Duodenal mucosa (tissue), 2 donors: ENCODE measurements around the gene ALK.

Source experiments
- H3K27ac ChIP-seq: one replicate; pipeline ENCODE4 v1.7.0; 2013; ENCODE audit warnings: low read depth, low read length
- H3K27me3 ChIP-seq, 2 donors: one replicate each; pipeline ENCODE4 v1.7.0; 2013; ENCODE audit warnings: low read length in 2 of 2, control low read depth in 1 of 2; ENCODE audit not compliant: insufficient read depth in 2 of 2, control insufficient read depth in 1 of 2
- H3K36me3 ChIP-seq, 2 donors: one replicate each; pipeline ENCODE4 v1.7.0; 2013; ENCODE audit warnings: low read length in 2 of 2, control low read depth in 1 of 2; ENCODE audit not compliant: insufficient read depth in 2 of 2, control insufficient read depth in 1 of 2
- H3K4me1 ChIP-seq, 2 donors: one replicate each; pipeline ENCODE4 v1.7.0; 2013; ENCODE audit warnings: low read length in 2 of 2, control low read depth in 1 of 2; ENCODE audit not compliant: insufficient read depth in 2 of 2, control insufficient read depth in 1 of 2
- H3K4me3 ChIP-seq, 2 donors: one replicate each; pipeline ENCODE4 v1.7.0; 2013; ENCODE audit warnings: low read length in 2 of 2, low read depth in 1 of 2
- H3K9ac ChIP-seq, 2 donors: one replicate each; pipeline ENCODE4 v1.7.0; 2013; ENCODE audit warnings: low read length in 2 of 2, low read depth in 1 of 2
- H3K9me3 ChIP-seq, 2 donors: one replicate each; pipeline ENCODE4 v1.7.0; 2013; ENCODE audit warnings: low read length in 2 of 2, control low read depth in 1 of 2; ENCODE audit not compliant: control insufficient read depth in 1 of 2

Gene ALK

DNA sequence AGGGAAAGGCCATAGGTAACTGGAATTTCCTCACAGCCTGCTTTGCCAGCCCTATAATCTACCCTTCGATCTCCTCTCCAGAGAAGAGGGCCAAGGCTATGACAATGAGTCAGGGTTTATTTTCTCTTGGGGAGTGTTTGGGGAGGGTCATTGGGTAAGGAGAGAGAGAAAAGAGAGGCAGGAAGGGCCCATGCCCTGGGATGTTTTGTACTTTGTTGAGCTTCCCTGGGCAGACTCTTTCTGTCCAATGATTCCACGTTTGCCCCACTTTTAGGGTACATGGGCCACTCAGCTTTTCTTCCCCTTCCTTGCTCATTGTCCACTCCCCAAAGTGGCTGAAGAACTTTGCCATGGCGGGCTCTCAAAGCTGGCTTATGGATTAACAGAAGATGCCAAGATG is 224.2 kb downstream of the ALK start:
- H3K9me3 ChIP-seq: no peaks in the 10 kb centered on the region
- H3K36me3 ChIP-seq: no peaks in the 10 kb centered on the region
- no peaks in the 10 kb centered on the region for H3K4me1 ChIP-seq
- H3K27me3 ChIP-seq: no peaks in the 10 kb centered on the region
- no peak overlapping the region for H3K9ac ChIP-seq
- H3K4me3 ChIP-seq: no peak overlapping the region
- H3K27ac ChIP-seq: no peak overlapping the region

DNA sequence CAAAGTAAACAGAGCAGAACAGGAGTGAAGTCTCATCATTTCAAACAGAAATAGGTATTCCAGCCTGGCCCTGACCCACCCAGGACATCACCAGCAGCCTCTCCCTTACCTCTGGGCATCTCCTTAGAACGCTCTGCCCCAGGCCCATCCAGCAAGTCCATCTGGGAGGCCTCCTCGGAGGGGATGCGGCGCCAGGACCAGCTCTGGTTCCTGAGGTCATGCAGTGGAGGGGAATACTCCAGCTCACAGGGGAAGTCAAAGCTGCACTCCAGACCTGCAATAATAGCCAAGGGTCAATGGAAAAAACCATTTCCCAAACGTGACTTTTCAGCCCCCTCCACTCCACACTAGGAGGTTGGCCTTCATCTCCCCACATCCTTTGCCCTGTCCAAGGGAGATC is 226.6 kb downstream of the ALK start:
- no peaks in the 10 kb centered on the region for H3K9me3 ChIP-seq
- H3K4me1 ChIP-seq: no peaks in the 10 kb centered on the region
- no peak overlapping the region for H3K27ac ChIP-seq
- H3K4me3 ChIP-seq: no peak overlapping the region
- H3K27me3 ChIP-seq: no peaks in the 10 kb centered on the region
- no peak overlapping the region for H3K9ac ChIP-seq
- H3K36me3 ChIP-seq: no peaks in the 10 kb centered on the region

DNA sequence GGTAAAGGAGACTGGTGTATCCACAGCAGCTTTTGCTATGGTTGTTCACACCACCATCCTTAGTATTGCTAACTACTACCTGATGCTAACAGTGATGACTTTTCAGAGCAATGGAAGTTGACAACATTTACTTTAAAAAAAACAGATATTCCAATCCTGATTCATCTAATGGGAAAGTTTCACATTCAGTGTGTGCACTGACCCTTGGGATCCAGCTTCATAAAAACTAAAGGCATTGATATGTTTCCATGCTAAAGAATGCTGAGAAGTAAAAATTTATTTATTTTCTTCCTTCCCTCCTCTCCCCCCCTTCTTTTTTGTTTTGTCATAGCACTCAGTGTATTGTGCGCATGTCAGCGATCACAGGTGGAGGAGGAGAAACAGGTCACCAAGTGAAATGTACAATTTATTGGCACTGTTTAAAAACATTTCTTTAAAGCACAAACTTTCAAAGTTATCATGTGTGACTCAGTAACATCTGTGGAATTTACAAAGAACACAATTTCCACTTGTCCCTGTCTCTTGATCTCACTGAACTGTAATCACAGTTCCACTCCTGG is 229.9 kb downstream of the ALK start:
- no peak overlapping the region for H3K9ac ChIP-seq
- H3K36me3 ChIP-seq: no peaks in the 10 kb centered on the region
- peaks cover 0 to 3% of the 10 kb centered on the region in 2 donors for H3K27me3 ChIP-seq
- H3K27ac ChIP-seq: no peak overlapping the region
- no peaks in the 10 kb centered on the region for H3K4me1 ChIP-seq
- no peak overlapping the region for H3K4me3 ChIP-seq
- no peaks in the 10 kb centered on the region for H3K9me3 ChIP-seq

DNA sequence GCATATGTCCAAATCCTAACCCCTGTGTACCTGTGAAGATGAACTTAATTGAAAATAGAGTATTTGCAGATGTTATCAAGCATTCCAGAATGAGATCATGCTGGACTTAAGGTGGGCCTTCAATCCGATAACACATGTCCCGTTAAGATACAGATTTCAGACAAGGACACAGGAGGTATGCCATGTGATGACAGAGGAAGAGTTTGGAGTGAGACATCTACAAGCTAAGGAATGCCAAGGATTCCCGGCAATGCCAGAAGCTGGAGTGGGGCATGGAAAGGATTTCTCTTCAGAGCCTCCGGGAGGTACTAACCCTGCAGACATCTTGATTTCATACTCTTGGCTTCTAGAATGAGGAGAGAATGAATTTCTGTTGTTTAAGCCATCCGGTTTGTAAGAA is 231.7 kb downstream of the ALK start:
- Histone ChIP-seq H3K9ac (no peak overlapping the region), H3K9me3 (no peaks in the 10 kb centered on the region), H3K4me1 (no peaks in the 10 kb centered on the region), H3K27ac (no peak overlapping the region), H3K4me3 (no peak overlapping the region), H3K36me3 (no peaks in the 10 kb centered on the region), H3K27me3 (peaks cover 0 to 5% of the 10 kb centered on the region in 2 donors)

DNA sequence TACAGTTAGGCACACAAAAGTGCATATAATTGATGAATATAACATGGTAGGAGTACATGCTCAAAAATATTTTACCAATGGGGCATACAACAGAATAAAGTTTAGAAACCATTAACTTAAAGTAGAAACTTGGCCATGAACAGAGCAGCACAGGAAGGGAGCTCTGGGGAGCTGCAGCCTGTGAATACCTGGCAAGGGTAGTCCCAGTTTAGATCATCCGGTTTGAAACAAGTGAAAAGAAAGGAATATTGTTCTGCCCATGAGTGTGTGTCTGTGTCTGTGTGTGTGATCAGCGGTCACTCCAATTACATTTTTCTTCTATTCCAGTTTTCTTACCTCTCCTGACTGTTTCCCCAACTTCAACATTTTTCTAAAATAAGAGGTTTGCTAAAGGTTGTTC is 233.0 kb downstream of the ALK start:
- Histone ChIP-seq H3K27ac (no peak overlapping the region), H3K4me3 (no peak overlapping the region), H3K27me3 (peaks cover 0 to 5% of the 10 kb centered on the region in 2 donors)

DNA sequence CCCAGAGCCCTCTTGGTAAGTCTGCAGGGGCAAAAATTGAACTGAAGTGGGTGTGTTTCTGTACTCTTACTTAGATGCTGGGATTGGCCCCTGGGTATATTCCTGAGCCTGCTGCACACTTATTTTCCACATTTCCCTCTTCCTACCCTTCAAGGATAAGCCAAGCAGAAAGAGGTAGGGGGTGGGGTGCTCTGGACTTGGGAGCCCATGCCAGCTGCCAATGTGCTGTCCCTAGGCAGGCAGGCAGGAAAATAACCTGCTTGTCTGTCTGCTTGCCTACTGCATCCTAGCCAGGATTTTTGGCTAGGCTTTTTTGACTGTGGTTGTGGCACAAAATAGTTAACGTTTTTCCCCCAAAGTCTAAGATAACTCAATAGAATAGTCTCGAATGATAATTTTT is 234.3 kb downstream of the ALK start:
- Histone ChIP-seq H3K4me1 (no peaks in the 10 kb centered on the region), H3K36me3 (no peaks in the 10 kb centered on the region), H3K27ac (no peak overlapping the region), H3K27me3 (peaks cover 0 to 5% of the 10 kb centered on the region in 2 donors), H3K9me3 (no peaks in the 10 kb centered on the region), H3K4me3 (no peak overlapping the region), H3K9ac (no peak overlapping the region)

More for the DNA sequence above, 233.0 kb downstream of the ALK start:
- H3K9ac ChIP-seq: no peak overlapping the region
- no peaks in the 10 kb centered on the region for H3K36me3 ChIP-seq
- H3K4me1 ChIP-seq: no peaks in the 10 kb centered on the region
- no peaks in the 10 kb centered on the region for H3K9me3 ChIP-seq

DNA sequence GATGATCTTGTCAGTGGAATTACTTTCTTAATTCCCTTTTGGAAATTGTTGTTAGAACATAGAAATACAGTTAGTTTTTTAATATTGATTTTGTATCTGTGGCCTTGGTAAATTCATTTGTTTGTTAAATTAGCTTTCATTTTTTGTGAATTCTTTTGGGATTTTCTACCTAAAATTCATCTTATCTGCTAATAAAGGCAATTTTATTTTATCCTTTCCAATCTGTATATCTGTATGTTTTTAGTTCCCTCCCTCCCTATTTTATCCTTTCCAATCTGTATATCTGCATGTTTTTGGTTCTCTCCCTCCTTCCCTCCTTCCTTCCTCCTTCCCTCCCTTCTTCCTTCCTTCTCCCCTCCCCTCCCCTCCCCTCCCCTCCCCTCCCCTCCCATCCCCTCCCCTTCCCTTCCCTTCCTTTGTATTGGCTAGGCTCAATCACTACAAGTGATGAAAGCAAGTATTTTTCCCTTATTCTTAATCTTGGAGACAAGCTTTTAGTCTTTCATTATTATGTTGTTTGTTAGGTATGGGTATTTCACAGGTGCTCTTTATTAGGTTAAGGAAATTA is 244.4 kb downstream of the ALK start:
- H3K4me1 ChIP-seq: no peaks in the 10 kb centered on the region
- no peaks in the 10 kb centered on the region for H3K27me3 ChIP-seq
- no peak overlapping the region for H3K4me3 ChIP-seq
- no peak overlapping the region for H3K27ac ChIP-seq
- H3K36me3 ChIP-seq: no peaks in the 10 kb centered on the region
- H3K9me3 ChIP-seq: no peaks in the 10 kb centered on the region
- no peak overlapping the region for H3K9ac ChIP-seq

DNA sequence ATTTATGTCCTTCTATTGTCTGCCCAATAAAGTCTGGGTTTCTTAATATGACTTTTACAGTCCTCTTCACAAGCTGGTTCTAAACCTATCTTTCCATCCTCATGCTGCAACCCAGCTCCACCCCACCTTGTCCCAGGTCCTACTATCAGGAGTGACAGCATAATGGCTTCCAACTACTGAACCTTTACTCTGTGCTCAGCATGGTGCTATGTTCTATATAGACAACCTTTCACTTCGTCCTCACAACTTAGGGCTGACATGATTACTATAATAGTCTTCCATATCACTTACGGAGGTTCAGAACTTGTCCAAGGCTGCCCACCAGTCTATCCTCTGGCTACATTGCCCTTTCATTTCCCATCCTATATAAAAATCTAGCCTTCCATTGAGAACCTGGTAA is 256.8 kb downstream of the ALK start:
- no peaks in the 10 kb centered on the region for H3K9me3 ChIP-seq
- H3K36me3 ChIP-seq: no peaks in the 10 kb centered on the region
- H3K27ac ChIP-seq: no peak overlapping the region
- no peak overlapping the region for H3K4me3 ChIP-seq
- H3K27me3 ChIP-seq: no peaks in the 10 kb centered on the region
- no peaks in the 10 kb centered on the region for H3K4me1 ChIP-seq
- no peak overlapping the region for H3K9ac ChIP-seq

DNA sequence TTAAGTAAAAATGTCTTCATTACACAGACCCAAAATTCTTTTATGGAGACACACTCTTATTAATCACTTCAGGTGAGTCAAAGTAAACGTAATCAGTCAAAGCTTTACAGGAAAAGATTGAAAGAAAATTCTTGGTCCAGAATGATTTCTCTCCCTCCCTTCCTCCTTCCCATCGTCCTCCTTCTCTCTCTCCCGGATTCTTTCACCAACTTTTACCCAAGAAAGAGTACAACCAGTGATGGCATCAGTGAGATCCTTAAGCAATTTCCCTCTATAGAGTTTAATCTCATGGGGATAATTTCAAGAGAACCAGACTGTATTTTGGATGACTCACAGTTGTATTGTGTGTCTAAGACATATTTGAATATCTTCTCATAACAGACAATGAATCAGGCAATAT is 258.1 kb downstream of the ALK start:
- H3K27me3 ChIP-seq: no peaks in the 10 kb centered on the region
- H3K9ac ChIP-seq: no peak overlapping the region
- no peaks in the 10 kb centered on the region for H3K9me3 ChIP-seq
- no peak overlapping the region for H3K4me3 ChIP-seq
- H3K36me3 ChIP-seq: no peaks in the 10 kb centered on the region
- H3K4me1 ChIP-seq: no peaks in the 10 kb centered on the region
- no peak overlapping the region for H3K27ac ChIP-seq

DNA sequence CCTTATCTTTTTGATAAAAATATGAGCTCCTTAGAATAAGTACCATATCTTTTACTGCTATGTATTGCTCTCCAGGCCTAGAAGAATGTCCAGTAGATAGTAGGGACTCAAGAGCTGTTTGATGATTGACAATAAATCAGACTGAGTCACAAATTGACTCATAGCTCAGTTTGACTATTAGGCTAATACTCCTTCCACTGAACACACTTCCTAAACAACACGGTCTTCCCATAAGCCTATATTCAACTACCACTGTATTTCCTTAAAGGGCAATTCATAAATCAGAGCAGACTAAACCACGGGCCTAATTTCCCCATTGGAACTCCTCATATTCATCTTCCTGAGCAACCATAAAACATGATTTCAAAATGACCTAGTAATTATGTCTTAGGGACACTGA is 258.5 kb downstream of the ALK start:
- no peak overlapping the region for H3K27ac ChIP-seq
- no peaks in the 10 kb centered on the region for H3K36me3 ChIP-seq
- no peaks in the 10 kb centered on the region for H3K9me3 ChIP-seq
- H3K9ac ChIP-seq: no peak overlapping the region
- H3K4me3 ChIP-seq: no peak overlapping the region
- no peaks in the 10 kb centered on the region for H3K27me3 ChIP-seq
- no peaks in the 10 kb centered on the region for H3K4me1 ChIP-seq

DNA sequence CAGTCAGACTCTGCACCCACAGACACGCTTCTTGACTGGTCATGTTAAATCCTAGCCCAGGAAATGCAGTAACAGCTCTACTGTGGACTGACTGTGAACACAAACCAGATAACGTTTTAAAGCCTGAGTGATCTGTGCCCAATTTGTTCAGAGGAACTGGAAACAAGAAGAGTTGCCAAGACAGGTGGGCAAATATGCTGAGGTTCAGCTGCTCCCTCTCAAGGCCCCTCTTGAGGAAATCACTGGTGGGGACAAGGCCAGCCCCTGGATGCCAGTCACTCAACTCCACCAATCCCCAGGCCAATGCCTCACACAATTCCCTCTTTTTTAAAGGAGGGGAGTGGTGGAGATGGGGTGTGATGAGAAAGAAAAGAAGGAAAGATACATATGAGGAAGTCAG is 261.2 kb downstream of the ALK start:
- no peak overlapping the region for H3K27ac ChIP-seq
- no peaks in the 10 kb centered on the region for H3K4me1 ChIP-seq
- no peak overlapping the region for H3K4me3 ChIP-seq
- no peaks in the 10 kb centered on the region for H3K9me3 ChIP-seq
- H3K36me3 ChIP-seq: no peaks in the 10 kb centered on the region
- H3K9ac ChIP-seq: no peak overlapping the region
- no peaks in the 10 kb centered on the region for H3K27me3 ChIP-seq
